Keratinocyte (primary cell): ENCODE measurements around the gene CBLB. TPM values are rescaled to one million over a fixed set of nuclear protein-coding genes. Genes with fewer than 3 reads are reported as not detected.

Source experiments
- DNase-seq: peaks from one replicate; pipeline ENCODE4 v3.0.0-alpha.2; 2011; ENCODE audit warnings: low read depth, missing footprints, low spot score
- FAIRE-seq: peaks from 2 replicates; lab custom pipeline; 2011; peaks lifted over from hg19 to GRCh38; lab: Jason Lieb, UNC
- H2AFZ ChIP-seq: 2 replicates; pipeline ENCODE4 v1.6.0; 2012; ENCODE audit warnings: low read length, control low read depth, inconsistent platforms; ENCODE audit not compliant: control insufficient read depth
- H3K27ac ChIP-seq: 2 replicates; pipeline ENCODE4 v1.5.1; 2011; ENCODE audit warnings: low read length; ENCODE audit not compliant: control insufficient read depth, insufficient read depth
- H3K27me3 ChIP-seq: 3 replicates; pipeline ENCODE4 v1.6.0; 2011; ENCODE audit warnings: low read length; ENCODE audit not compliant: control insufficient read depth, insufficient read depth; ENCODE audit errors: extremely low read depth
- H3K36me3 ChIP-seq, 2 experiments: 2 replicates in 1 of 2; 3 replicates in 1 of 2; pipeline ENCODE4 v1.5.1; 2011; ENCODE audit warnings: low read length in 2 of 2, mild to moderate bottlenecking in 1 of 2; ENCODE audit not compliant: control insufficient read depth in 2 of 2, insufficient read depth in 2 of 2; ENCODE audit errors: extremely low read depth in 1 of 2
- H3K4me1 ChIP-seq: 3 replicates; pipeline ENCODE4 v1.5.1; 2011; ENCODE audit warnings: low read length; ENCODE audit not compliant: control insufficient read depth, insufficient read depth; ENCODE audit errors: extremely low read depth
- H3K4me2 ChIP-seq: 3 replicates; pipeline ENCODE4 v1.6.0; 2011; ENCODE audit warnings: low read depth, low read length; ENCODE audit not compliant: control insufficient read depth, insufficient read depth; ENCODE audit errors: extremely low read depth
- H3K4me3 ChIP-seq, 3 experiments: fragments of 200-600 bp in 1 of 3; sonication (generic) in 1 of 3; 2 replicates in 2 of 3; 3 replicates in 1 of 3; pipeline ENCODE4 v1.5.1; 2011 to 2016; ENCODE audit warnings: low read length in 3 of 3, mild to moderate bottlenecking in 3 of 3, control low read depth in 2 of 3, inconsistent platforms in 1 of 3, low read depth in 1 of 3, mixed read lengths in 1 of 3, mixed run types in 1 of 3, moderate library complexity in 1 of 3; ENCODE audit not compliant: control insufficient read depth in 2 of 3, insufficient read depth in 2 of 3; ENCODE audit errors: extremely low read depth in 1 of 3
- H3K79me2 ChIP-seq: 2 replicates; pipeline ENCODE4 v1.6.0; 2012; ENCODE audit warnings: low read length; ENCODE audit not compliant: control insufficient read depth, insufficient read depth
- H3K9ac ChIP-seq: 3 replicates; pipeline ENCODE4 v1.6.0; 2011; ENCODE audit warnings: low read length; ENCODE audit not compliant: control insufficient read depth, insufficient read depth; ENCODE audit errors: extremely low read depth
- H3K9me1 ChIP-seq: 3 replicates; pipeline ENCODE4 v1.6.0; 2011; ENCODE audit warnings: low read length; ENCODE audit not compliant: control insufficient read depth, insufficient read depth; ENCODE audit errors: extremely low read depth
- H3K9me3 ChIP-seq: 2 replicates; pipeline ENCODE4 v1.5.1; 2012; ENCODE audit warnings: low read depth, low read length; ENCODE audit not compliant: control insufficient read depth
- H4K20me1 ChIP-seq: 3 replicates; pipeline ENCODE4 v1.6.0; 2011; ENCODE audit warnings: low read length; ENCODE audit not compliant: control insufficient read depth, insufficient read depth; ENCODE audit errors: extremely low read depth
- EZH2 ChIP-seq: IDR thresholded peaks from one replicate; pipeline ENCODE4 v1.6.1; 2012; ENCODE audit warnings: inconsistent platforms, mild to moderate bottlenecking, low read length, moderate library complexity
- dilution Hi-C: fragments of 300-500 bp; cut with MboI; formaldehyde crosslinking; loops from one replicate; pipeline ENCODE4 v1.7.0; 2020; ENCODE audit warnings: low sequenced_read_pairs; ENCODE audit not compliant: extremely low pct_ligation_motif_present
- polyA minus RNA-seq, 3 experiments: library from RNA; depleted of rRNA, polyadenylated mRNA; stranded (reverse); fragments of >200 nt; gene quantifications; 1 replicate in 1 of 3; 2 replicates in 1 of 3; 3 replicates in 1 of 3; pipeline ENCODE4 v1.2.3, GENCODE V29; 2011
- polyA plus RNA-seq, 5 experiments: library from polyadenylated mRNA; depleted of rRNA in 3 of 5; stranded (reverse) in 3 of 5; stranded (forward) in 1 of 5; unstranded in 1 of 5; fragments of >200 nt; gene quantifications; 1 replicate in 1 of 5; 2 replicates in 3 of 5; 3 replicates in 1 of 5; pipeline versions ENCODE4 v1.2.1 to v1.2.3, GENCODE V29; 2011 to 2012; ENCODE audit warnings: missing spikeins in 2 of 5, low read depth in 1 of 5, low replicate concordance in 1 of 5
- TF ChIP-seq, protein P1 (sequence below), 3 experiments: IDR thresholded peaks in 1 of 3; conservative IDR thresholded peaks in 1 of 3; optimal IDR thresholded peaks in 1 of 3; 2 replicates in 2 of 3; 3 replicates in 1 of 3; pipeline versions ENCODE3 to v1.5.1; 2011; ENCODE audit warnings: low read length in 3 of 3, mild to moderate bottlenecking in 3 of 3, moderate library complexity in 2 of 3, control low read depth in 1 of 3, inconsistent platforms in 1 of 3; ENCODE audit not compliant: insufficient read depth in 2 of 3; ENCODE audit errors: extremely low read depth in 1 of 3

Gene CBLB
- polyA plus RNA-seq (10.5 to 16.4 TPM (median 13.6 TPM) in 3 replicates), polyA minus RNA-seq (4.1 to 38.5 TPM (median 28.1 TPM) in 3 replicates)
- 6.2 TPM for polyA plus RNA-seq (2011; ENCODE audit: low read depth)
- 7.7 and 11.2 TPM in 2 replicates for polyA plus RNA-seq (2011; cell fraction: cytosol; rRNA removed)
- polyA plus RNA-seq (2011; cell fraction: nucleus; rRNA removed), result 36.2 and 37.7 TPM in 2 replicates
- polyA plus RNA-seq (2012; ENCODE audit: low replicate concordance), result 7.1 TPM in 2 replicates
- 10.7 TPM for polyA minus RNA-seq (2011; cell fraction: cytosol; rRNA and poly(A)+ RNA removed)
- polyA minus RNA-seq (2011; cell fraction: nucleus; rRNA and poly(A)+ RNA removed), result 50.2 and 91.6 TPM in 2 replicates

DNA sequence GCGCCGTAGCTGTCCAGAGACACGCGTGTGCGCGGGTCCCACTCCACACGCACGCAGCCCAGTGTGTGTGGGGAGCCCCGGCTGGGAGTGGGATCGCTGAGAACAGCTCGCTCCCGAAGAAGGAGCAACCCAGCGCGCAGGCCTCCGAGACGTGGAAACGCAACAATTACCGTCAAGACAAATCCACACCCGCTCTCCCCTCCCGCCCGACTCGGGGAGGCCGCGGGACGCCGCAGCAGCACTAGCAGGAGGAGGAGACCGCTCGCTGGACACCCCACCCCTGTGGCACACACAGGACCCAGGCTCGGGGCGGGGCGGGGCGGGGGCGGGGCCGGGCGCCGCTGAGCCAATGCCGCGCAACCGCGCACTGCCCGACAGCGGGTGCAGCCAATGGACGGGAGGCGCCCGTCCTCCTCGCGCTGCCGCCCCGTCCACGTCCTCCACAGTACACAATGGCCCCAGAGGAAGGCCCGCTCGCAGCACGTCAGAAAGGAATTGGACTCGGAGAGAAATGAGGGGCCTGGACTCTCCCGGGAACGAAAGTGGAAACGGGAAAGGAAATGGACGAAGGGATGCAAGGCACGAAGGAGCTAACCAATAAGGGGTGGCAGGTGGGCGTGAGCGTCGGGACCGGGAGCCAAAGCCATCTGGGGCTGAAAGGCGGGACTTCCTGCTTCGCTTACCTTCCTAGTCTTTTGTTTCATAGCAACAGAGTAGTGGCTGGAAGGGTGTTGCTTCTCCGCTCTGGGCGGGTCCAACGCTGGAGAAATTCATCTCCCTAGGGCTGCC lies at the start of gene CBLB:
CBLB (minus strand) TSS at position 271 of the 789 bp plus-strand sequence. CDS start 1,435 bp downstream, outside the sequence.
- Histone ChIP-seq H3K79me2 (peaks cover 5% of the 10 kb centered on the region), H2AFZ (peak within 1 kb of the TSS; percentile 95), H3K27me3 (no peaks in the 10 kb centered on the region), H4K20me1 (no peaks in the 10 kb centered on the region), H3K4me2 (peak within 1 kb of the TSS; percentile 92), H3K9me1 (no peaks in the 10 kb centered on the region), H3K9me3 (no peaks in the 10 kb centered on the region), H3K4me3 (peak within 1 kb of the TSS; percentile 86 to 99 (median 86)), H3K27ac (peak within 1 kb of the TSS; percentile 81), H3K9ac (peak within 1 kb of the TSS; percentile 90), H3K36me3 (no peaks in the 10 kb centered on the region), H3K4me1 (peaks cover 13% of the 10 kb centered on the region)
- dilution Hi-C loops, result no loop called here
- TF ChIP-seq, protein P1, sequence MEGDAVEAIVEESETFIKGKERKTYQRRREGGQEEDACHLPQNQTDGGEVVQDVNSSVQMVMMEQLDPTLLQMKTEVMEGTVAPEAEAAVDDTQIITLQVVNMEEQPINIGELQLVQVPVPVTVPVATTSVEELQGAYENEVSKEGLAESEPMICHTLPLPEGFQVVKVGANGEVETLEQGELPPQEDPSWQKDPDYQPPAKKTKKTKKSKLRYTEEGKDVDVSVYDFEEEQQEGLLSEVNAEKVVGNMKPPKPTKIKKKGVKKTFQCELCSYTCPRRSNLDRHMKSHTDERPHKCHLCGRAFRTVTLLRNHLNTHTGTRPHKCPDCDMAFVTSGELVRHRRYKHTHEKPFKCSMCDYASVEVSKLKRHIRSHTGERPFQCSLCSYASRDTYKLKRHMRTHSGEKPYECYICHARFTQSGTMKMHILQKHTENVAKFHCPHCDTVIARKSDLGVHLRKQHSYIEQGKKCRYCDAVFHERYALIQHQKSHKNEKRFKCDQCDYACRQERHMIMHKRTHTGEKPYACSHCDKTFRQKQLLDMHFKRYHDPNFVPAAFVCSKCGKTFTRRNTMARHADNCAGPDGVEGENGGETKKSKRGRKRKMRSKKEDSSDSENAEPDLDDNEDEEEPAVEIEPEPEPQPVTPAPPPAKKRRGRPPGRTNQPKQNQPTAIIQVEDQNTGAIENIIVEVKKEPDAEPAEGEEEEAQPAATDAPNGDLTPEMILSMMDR (optimal IDR thresholded peaks at IDR 0.05 in 1 of 3, IDR thresholded peaks at IDR 0.05 in 1 of 3, conservative IDR thresholded peaks at IDR 0.05 in 1 of 3; ENCODE audit: extremely low read depth in 1 of 3, insufficient read depth in 2 of 3, low read length in 3 of 3), result no peak
- TF ChIP-seq EZH2, result no peak
- DNase-seq (peak; percentile 46), FAIRE-seq (peak; percentile 95)

GRCh38 chr3:105916767-105917166 lies 48.0 kb upstream of the CBLB start:
- Histone ChIP-seq H3K27me3 (no peaks in the 10 kb centered on the region), H3K27ac (no peak overlapping the region), H4K20me1 (no peaks in the 10 kb centered on the region), H2AFZ (no peak overlapping the region), H3K9ac (no peak overlapping the region), H3K4me2 (no peak overlapping the region), H3K4me1 (no peaks in the 10 kb centered on the region), H3K9me1 (no peaks in the 10 kb centered on the region), H3K4me3 (no peak overlapping the region), H3K36me3 (no peaks in the 10 kb centered on the region), H3K79me2 (no peaks in the 10 kb centered on the region), H3K9me3 (no peaks in the 10 kb centered on the region)
- no peak for TF ChIP-seq EZH2
- TF ChIP-seq, protein P1 (optimal IDR thresholded peaks at IDR 0.05 in 1 of 3, IDR thresholded peaks at IDR 0.05 in 1 of 3, conservative IDR thresholded peaks at IDR 0.05 in 1 of 3; ENCODE audit: extremely low read depth in 1 of 3, insufficient read depth in 2 of 3, low read length in 3 of 3), result no peak
- FAIRE-seq, result no peak
- DNase-seq, result no peak
- dilution Hi-C loops, result no loop called here
